K562 treated with DMSO at 1 percent for 24 hours (cell line): ENCODE data around the gene OR8K3. TPM values are rescaled to one million over a fixed set of nuclear protein-coding genes. Genes with fewer than 3 reads are reported as not detected.

Experiments used
- total RNA-seq: library from RNA; unstranded; fragments of 300-600 nt; gene quantifications from 2 replicates; pipeline ENCODE4 v1.2.3, GENCODE V29; 2022; ENCODE audit warnings: low read depth; ENCODE audit not compliant: insufficient read depth

The OR8K3 gene
- not detected in 2 replicates for total RNA-seq

DNA sequence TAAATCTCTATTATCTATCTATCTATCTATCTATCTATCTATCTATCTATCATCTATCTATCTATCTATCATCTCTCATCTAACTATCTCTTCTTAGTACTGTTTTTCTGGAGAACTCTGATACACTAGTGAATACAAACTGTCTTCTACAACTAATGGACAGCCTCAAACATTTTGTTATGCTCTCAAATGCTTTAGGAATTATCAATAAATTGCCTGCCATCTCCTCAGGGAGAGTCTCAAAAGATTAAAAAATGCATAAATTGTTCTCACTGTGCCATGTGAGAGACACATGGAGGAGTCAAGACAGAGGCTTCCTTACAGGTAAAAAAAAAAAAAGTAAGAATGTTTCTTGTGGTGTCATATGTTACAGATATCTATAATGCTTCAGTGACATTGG lies at the start of gene OR8K3:
Gene OR8K3, plus strand, starts transcription at position 301 of the 400 bp plus-strand sequence. CDS start 3,163 bp downstream, outside the sequence.

DNA sequence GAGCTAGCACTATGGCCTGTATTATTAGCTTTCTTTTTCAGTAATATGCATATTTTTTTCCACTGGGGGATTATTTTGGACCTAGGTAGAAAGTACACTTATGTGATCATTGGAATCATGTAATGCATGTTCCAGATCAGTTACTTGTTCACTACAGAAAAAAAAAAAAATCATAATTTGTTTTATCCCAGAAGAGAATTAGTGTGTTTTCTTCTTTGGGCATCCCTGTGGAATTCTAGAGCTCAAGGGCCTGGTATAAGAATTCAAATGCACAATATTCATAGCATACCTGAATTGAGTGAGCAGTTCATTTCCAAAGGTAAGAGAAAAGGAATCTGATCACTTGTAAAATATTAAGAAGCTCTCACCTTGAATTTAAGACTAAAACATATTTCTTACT lies 41.1 kb upstream of the OR8K3 start, which contains the start of gene OR5T1:
Gene OR5T1, plus strand, starts transcription at position 301 of the 400 bp plus-strand sequence. CDS start 1,485 bp downstream, outside the sequence.

GRCh38 chr11:56292154-56292553 lies 22.8 kb upstream of the OR8K3 start, which contains the start of gene OR8H1:
TSS of gene OR8H1 (minus strand) at chr11:56292254. CDS start at chr11:56291062, 1,192 bp downstream.

GRCh38 chr11:56345739-56346138 lies 30.8 kb downstream of the OR8K3 start, which contains the start of gene OR8K1:
TSS of gene OR8K1 (plus strand) at chr11:56346039. CDS start at chr11:56346039, 0 bp downstream.

DNA sequence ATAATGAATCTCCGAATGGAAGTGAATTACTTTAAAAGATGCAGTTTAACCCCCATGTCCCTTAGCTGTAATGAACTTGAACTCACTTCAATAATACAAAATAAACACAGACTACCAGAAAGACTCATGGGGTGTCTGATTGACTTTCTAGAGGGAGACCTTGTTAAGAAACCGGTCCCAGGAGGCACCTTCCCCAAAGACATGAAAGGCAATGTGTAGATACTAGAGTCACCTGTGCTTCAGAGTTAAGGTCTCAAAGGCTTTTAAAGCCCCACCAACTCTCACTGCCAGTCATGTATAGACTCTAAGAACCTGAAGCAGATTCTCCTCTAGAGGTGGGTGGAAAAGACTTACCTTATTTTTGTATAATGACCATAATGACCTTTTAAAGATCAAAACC lies 39.0 kb downstream of the OR8K3 start, which contains the start of gene OR8J1:
Gene OR8J1, plus strand, starts transcription at position 301 of the 400 bp plus-strand sequence. CDS start 5,956 bp downstream, outside the sequence.

Other genes with a start within 250 kb of the OR8K3 start
- not detected in 2 replicates for gene OR8I2, start 221.8 kb upstream of the OR8K3 start, total RNA-seq
- not detected in 2 replicates for gene OR8H2, start 211.5 kb upstream of the OR8K3 start, total RNA-seq
- not detected in 2 replicates for gene OR8H3, start 192.8 kb upstream of the OR8K3 start, total RNA-seq
- not detected in 2 replicates for gene OR8J3, start 174.9 kb upstream of the OR8K3 start, total RNA-seq
- not detected in 2 replicates for gene OR8K5, start 154.8 kb upstream of the OR8K3 start, total RNA-seq
- gene OR5J2, start 138.5 kb upstream of the OR8K3 start, total RNA-seq, result not detected in 2 replicates
- not detected in 2 replicates for gene OR5T2, start 80.9 kb upstream of the OR8K3 start, total RNA-seq
- gene OR5T3, start 62.9 kb upstream of the OR8K3 start, total RNA-seq, result not detected in 2 replicates
- gene OR5T1, start 41.0 kb upstream of the OR8K3 start, total RNA-seq, result not detected in 2 replicates
- gene OR8H1, start 22.9 kb upstream of the OR8K3 start, total RNA-seq, result not detected in 2 replicates
- gene OR8K1, start 30.9 kb downstream of the OR8K3 start, total RNA-seq, result not detected in 2 replicates
- gene OR8J1, start 39.1 kb downstream of the OR8K3 start, total RNA-seq, result not detected in 2 replicates
- gene OR8U1, start 60.5 kb downstream of the OR8K3 start, total RNA-seq, result not detected in 2 replicates
- gene OR5AL1, start 97.6 kb downstream of the OR8K3 start, total RNA-seq, result not detected in 2 replicates
- gene OR5M3, start 158.2 kb downstream of the OR8K3 start, total RNA-seq, result not detected in 2 replicates
- gene OR5M8, start 176.2 kb downstream of the OR8K3 start, total RNA-seq, result not detected in 2 replicates
- not detected in 2 replicates for gene OR5M11, start 228.1 kb downstream of the OR8K3 start, total RNA-seq